HG03159 (cell line): Measurements from ENCODE around the gene AP3D1.
"Not testable (repeated sequence)": the region's sequence is repeated elsewhere in the genome, so short reads cannot be mapped to it uniquely, and the experiment has no call there.

Experiments
- ATAC-seq: cut with Tn5 transposase; IDR thresholded peaks from one replicate; pipeline ENCODE4 v1.9.1; 2021; ENCODE audit warnings: mild to moderate bottlenecking, moderate library complexity; ENCODE audit not compliant: unreplicated experiment

AP3D1 gene

DNA sequence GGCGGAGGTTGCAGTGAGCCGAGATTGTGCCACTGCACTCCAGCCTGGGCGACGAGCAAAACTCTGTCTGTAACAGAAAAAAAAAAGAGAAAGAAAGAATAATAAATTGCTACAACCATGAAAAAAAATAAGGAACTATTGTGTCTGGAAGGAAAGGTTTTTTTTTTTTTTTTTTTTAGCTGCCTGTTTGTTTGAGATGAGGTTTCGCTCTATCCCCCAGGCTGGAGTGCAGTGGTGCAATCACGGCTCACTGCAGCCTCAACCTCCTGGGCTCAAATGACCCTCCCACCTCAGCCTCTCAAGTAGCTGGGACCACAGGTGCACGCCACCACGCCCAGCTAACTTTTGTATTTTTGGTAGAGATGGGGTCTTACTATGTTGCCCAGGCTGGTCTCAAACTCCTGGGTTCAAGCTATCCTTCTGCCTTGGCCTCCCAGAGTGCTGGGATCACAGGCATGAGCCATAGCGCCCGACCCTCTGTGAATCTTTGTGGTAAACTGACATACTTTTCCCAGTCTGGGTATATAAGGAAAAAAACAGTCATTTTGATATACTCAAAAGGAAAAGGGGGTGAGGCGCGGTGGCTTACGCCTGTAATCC, 59.3 kb downstream of the AP3D1 start:
- not testable (repeated sequence) for ATAC-seq

DNA sequence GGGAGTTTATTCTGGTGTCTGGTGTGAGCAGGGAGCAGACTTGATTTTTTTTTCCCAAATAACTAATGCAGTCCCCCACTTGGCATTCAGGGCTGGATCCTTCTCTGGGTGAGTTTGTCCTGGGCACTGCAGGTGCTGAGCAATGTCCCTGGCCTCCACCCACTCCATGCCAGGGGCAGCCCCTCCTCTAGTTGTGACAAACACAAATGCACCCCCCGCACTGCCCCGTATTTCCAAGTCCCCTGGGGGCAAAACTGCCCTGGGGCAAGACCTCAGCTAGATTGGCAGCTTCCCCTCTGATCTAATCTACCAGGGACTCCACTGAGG, 61.7 kb downstream of the AP3D1 start:
- ATAC-seq: no peak

DNA sequence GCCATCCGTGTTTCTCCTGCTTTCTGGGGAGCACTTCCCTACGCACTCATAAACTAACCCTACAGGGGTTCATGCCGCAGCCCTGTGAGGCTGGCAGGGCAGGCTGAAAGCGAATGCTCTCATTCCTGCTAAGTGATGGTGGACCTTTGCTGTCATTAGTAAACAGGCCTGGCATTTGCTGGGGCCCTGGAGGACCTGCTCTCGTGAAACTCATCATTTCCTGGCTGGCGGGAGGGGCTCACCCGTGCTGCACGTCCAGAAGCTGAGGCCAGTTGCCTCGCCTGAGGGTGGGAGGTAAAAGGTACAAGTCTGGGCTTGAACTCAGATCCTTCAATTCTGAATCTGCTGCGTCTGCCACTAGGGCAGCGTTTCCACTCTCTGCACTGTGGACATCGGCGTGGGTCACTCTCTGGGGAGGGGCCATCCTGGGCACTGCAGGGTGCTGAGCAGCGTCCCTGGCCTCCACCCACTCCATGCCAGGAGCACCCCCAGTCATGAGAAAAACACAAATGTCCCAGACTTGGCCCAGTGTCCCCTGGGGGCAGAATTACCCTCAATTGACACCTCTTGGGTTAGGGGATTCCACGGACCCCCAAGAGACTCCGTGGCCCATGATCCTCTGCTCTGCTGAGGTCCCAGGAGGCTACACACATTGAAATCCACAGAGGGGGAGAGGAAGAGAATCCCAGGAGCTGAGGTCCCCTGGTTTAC, 62.2 kb downstream of the AP3D1 start:
- ATAC-seq: no peak

DNA sequence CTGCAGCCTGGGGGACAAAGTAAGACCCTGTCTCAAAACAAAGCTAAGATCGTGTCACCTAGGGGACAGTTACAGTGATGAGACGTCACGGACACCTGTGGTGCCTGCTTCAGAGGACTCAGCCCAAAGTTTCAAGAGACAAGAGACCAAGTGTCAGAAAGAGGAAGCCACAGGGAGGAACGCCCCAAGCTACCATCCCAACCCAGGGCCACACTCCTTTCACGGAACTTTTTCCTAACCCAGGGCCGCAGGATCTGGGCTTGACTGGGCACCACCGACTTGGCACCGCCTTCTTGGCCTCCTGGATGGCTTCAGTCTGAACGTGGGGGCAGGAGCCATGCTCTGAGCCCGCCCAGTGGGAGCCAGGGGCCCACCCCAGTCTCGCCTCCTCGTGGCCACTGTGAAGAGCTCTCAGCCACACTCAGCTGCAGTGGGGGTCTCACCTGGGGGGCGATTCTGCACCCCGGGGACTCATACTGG, 63.7 kb downstream of the AP3D1 start:
- ATAC-seq: peak; percentile 27

DNA sequence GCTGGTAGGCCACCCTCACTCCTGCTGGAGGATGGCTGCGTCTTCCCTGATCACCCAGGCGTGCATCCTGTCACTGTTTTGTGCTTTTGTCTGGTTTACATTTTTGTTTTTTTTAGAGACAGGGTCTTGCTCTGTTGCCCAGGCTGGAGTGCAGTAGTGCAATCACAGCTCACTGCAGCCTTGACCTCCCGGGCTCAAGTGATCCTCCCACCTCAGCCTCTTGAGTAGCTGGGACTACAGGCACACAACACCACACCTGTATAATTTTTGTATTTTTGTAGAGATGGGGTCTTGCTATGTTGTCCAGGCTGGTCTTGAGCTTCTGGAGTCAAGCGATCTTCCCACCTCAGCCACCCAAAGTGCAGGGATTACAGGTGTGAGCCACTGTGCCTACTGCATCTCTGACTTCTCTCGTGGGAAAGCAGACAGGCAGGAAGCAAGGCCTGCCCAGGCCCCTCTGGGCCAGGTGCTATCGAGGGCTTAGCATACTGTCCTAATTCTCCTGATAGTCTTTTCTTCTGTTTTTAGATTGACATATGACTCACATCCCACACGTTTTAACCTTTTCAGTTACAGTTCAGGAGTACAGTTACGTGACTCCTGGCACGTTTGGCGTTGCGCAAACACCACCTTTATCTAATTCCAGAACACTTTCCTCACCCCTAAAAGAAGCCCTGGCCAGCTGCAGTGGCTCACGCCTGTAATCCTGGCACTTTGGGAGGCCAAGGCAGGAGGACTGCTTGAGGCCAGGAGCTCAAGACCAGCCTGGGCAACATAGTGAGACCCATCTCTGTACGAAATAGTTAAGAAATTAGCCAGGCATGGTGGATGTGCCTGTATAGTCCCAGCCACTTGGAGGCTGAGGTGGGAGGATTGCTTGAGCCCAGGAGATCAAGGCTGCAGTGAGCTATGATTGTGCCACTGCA, 64.4 kb downstream of the AP3D1 start:
- not testable (repeated sequence) for ATAC-seq

DNA sequence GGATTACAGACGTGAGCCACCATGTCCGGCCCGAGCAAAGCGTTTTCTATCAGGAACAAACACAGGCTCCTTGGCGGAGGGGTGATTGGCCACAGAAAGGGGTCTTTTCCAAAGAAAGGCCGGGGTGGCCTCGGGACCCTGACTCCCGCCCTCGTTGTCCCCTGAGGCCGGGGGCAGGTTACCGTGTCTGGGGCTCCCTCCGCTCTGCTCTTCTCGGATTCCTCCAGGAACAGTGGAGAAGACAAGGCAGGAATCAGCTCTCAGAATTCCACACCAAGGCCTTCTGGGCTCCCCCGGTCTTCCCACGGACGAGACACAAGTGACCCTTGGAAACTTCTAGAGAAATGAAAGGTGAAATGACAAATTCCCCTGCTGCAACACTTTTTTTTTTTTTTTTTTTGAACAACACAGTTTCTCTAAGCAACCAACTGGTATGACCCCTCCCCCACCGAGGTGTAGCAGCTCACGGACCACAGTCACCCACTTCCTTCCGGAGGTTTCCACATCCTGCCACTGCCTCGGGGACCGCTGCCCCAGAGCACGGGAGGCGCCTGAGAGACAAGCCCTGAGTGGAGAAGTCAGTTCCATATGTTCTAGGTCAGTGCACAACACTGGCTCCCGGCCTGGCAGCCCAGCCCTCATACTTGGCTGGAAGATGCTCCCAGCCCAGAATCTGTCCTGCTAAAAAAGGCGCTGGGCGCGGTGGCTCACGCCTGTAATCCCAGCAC, 66.2 kb downstream of the AP3D1 start:
- ATAC-seq: peak; percentile 40

DNA sequence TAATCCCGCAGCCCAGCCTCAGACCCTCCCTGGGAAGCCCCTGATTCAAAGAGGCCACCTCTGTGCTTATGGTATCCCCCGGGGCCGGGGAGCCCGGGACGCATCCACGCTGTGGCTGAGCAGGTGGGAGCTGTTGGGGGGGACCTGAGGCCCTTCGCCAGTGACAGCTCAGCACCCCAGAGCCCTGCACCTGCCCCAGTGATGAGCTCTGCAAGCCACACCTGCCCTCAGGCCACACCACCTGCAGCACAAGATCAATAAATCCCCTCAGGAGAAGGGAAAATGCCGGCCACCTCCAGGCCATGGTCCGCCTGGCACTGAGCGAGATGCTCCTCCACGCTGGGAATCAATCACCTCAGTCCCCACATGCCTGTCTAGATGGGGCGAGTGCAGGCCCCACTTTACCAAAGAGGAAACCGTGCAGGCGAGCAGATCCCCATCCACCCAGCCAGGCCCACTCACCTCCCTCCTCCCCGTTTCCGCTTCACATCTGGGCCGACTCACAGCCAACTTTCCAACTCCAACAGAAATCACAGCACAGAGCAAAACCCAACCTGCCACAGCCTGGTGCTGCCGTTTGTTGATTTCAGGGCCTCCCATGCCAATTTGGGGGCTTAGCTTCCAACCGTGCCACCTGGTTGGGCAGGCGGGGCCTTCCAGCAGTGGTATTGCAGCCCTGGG, 68.1 kb downstream of the AP3D1 start:
- ATAC-seq: no peak

DNA sequence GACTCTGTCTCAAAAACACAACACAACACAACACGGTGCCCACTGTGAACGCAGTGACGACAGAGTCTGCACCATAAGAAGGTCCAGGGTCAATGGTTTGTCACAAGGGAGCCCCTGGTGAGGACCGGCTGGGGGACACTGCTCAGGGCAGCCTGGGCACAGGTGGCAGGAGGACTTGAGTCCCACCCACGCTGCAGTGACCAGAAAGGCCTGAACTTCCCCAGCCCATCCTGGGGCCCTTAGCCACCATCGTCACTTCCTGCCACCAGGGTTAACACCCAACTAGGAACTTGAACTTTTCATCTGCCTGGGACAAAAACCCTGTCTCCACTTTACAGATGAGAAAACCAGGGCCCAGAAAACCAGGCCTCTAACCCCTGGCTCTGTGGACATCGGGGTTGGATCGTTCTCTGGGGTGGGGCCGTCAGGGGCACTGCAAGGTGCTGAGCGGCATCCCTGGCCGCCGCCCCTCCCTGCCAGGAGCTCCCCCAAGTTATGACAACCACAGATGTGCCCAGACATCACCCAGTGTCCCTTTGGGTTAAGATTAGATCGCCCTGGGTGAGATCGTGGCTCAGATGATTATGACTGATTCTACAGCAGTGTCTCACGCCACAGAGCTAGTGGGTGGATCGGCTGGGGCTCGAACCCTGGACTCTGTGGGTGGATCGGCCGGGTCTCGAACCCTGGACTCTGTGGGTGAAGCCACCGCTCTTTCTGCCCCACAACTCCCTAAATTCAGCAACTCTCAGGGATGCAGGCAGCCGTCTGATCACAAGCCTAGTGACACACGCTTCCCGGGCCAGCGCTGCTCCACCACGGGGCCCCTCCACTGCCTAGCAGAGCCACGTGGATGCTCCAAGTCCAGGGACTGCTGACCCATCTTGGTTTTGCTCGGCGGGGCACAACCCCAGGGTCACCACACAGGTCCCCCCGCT, 69.2 kb downstream of the AP3D1 start:
- no peak for ATAC-seq

DNA sequence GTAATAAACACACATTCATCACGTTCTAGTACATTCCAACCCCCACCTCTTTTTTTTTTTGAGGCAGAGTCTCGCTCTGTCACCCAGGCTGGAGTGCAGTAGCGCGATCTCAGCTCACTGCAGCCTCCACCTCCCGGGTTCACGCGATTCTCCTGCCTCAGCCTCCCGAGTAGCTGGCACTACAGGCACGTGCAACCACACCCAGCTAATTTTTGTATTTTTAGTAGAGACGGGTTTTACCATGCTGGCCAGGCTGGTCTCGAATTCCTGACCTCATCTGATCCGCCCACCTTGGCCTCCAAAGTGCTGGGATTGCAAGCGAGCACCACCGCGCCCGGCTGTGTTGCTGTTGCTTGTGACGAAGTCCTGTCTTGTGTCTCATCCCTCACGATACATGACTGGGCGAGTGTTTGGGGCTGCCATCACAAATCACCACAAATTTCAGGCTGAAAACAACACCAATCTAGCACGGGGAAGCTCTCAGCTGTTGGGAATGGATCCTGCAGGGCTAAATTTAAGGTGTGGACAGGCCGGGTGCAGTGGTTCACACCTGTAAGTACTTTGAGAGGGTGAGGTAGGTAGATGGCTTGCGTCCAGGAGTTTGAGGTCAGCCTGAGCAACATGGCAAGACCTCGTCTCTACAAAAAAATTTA, 70.9 kb downstream of the AP3D1 start:
- no peak for ATAC-seq

DNA sequence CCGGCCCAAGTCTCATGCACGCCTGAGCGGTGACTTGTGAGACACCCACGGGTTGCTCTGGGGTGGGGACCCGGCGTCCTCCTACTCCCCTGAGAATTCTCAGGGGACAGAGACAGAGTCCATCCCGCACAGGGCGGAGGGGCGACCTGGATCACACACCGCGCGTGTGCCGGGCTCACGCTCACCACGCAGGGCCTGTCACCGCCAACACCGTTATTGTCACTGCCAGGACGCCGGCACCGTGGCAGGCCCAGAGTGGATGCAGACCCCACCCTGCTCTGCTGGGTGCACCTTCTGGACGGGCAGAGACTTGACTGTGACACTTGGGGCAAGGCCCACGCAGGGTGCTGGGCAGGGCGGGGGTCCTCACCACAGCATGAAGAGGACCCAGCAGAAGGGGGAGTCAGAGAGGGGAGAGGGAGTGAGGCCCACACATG, 71.5 kb downstream of the AP3D1 start:
- no peak for ATAC-seq

DNA sequence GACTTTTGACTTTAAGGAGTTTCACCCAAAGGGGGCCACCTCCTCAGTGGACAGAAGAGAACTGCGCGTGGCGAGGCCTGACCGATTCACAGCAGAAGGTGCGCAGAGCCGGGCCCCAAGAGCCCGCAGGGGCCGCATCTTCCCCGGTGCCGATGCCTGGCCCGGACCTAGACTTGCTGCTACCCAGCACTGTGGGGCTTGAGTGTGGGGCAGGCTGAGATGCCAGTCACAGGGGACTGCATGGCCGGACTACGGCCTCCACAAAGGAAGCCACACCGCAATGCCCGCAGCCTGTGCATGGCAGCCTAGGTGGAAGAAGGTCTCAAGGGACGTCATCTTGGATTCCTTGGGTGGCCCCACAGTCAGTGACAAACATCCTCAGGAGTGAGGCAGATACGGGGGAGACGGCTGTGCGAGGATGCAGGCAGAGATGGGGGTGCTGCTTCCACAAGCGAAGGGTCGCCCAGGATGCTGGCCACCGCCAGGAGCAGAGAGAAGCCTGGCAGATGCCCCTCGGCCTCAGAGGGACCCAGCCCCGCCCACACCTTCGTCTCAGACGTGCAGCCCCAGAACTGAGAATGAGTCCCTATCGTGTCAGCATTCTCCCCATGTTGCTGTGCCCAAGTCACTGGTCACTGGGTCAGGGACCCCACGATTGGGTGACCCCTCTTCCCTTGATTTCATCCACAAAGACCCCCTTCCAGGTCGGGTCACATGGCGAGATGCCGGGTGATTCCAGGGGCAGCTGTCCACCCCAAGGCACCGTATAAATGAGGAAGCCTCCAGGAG, 72.1 kb downstream of the AP3D1 start:
- no peak for ATAC-seq

DNA sequence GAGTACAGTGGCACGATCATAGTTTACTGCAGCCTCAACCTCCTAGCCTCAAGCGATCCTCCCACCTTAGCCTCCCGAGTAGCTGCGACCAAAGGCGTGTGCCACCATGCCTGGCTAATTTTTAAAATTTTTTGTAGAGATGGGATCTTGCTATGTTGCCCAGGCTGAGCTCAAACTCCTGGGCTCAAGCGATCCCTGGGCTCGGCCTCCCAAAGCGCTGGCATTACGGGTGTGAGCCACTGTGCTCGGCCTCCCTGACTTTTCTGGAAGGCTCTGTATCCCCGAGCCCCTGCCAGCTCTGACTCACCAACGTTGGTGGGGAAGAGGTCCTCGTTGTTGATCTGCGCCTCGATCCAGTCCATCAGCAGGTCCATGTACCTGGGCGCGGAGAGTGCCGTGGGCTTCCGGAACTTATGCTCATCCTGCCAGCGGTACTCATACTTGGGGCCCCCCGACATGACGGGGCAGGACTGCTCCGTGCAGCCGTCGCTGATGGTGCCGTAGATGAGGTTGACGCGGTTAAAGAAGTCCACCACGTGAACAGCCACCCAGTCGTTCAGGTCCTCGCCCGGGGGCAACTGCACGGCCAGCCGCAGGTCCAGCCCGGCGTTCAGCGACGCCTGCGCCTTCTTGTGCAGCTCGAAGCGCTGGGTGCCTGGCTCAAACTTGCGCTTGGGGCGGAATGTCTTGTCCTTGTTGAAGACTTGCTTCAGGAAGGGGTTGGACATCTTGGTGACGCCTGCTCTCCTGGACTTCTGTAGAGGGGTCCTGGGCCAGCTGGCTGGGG, 73.3 kb downstream of the AP3D1 start:
- no peak for ATAC-seq

DNA sequence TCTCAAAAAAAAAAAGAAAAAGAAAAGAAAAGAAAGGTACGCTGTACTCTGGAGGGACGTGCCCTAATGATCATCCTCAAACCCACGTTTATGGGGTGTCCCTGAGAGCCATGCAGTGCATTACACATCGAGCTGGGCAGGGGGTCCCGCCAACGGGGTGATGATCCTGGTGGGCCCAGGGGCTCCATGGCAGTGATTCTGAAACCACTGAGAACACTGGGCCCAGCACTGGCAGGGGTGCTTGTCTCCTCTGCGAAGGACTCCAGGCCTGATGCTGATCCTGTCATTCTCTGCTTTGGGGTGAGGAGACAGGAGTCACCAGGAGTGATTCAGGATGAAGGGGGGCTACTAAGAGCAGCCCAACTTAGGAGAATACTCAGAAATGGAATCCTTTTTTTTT, 74.0 kb downstream of the AP3D1 start:
- ATAC-seq: no peak

DNA sequence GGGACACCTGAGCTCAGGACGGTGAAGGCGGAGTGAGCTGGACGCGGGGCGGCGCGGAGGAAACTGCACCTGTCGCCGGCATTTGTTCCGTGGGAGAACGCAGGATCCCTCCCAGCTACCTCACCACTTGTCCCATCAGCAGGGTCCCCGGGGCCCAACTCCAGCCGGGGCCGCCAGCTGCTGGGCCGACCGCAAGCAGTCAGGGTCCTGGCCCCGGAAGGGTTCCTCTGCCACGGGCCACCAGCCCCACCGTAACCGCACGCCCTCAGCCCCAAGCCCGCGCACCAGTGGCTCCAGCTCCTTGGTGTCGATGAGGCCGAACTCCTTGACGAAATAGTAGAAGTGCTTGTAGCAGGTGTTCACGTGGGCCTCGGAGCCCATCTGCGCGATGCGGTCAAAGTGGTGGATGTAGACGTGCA, 74.8 kb downstream of the AP3D1 start:
- ATAC-seq: no peak

DNA sequence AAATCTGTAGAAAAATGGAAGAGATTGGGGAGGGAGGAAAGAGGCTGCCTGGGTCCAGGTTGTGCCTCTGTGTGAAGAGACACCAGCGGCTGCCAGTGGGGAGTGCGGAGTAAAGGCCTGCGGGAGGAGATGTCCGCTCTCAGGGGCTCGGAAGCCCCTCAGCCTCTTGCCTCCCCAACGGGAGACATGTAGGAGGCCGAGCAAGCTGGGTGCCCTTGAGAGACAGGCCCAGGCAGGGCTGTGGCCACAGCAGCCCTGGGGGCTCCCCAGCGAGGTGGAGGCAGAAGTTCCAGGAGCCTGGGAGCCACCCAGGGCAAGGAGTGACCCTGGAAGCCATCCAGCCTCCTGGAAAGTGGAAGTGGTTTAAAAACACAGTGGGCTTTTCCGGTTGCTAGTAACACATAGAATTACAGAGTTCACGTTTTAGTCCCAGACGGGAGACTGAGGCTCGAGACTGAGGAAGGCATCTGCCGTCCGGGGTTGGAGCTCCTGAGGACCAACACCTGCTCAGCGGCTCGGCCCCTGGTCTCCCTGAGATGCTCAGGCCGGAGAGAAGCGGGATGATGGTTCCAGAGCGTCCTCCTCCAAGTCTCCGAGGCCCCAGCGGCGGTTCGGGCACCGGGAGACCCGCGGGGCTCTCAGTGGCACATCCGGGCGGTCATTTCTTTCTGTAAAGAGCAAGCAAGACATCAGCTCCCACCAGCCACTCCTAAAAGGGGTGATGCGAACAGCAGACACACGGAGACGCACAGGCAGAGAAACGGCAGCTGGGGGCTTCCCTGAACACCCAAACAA, 78.4 kb downstream of the AP3D1 start:
- no peak for ATAC-seq

DNA sequence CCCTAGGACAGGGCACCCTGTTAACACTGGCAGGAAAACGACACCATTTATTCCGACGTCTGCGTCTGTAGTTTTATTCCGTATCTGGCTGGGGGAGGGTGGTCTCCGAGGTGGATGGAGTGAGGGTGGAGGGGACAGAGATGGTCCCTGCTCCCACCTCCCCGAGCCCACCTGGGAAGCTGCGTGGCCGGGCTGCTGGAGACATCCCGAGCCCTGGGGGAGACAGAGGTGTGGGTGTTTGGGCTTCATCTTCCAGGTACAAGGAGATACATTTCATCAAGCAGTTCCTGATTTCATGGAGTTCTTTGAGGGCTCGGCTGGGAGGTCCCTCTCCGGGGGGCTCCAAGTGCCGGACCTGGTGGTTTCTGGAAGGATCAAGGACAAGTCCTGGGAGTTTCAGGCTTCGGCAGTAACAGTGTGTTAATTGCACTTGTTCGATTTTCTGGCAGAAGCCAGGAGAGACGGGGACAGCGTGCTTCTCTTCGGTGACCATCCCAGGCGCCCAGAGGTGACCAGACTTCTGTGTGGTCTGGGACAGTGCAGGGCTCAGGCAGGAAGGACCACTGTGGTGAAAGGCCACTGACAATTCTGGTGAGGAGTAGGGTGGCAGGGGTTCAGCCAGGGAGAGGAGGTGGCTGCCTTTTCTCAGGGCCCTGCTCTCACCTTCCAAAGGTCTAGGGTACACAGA, 80.2 kb downstream of the AP3D1 start:
- ATAC-seq: no peak
